ENCODE results near the gene KIAA1671. TPM values are rescaled to one million over a fixed set of nuclear protein-coding genes. Genes with fewer than 3 reads are reported as not detected.

The KIAA1671 gene
- total RNA-seq, 1 experiment from 2014 or later: 63.1 TPM

GRCh38 chr22:25098445-25099081, 146.0 kb downstream of the KIAA1671 start:
- Mint-ChIP-seq H3K27me3 (ENCODE audit: unreplicated experiment) (no peaks in the 10 kb centered on the region), H3K4me3 (ENCODE audit: low read depth, unreplicated experiment) (no peak overlapping the region), H3K36me3 (ENCODE audit: insufficient read depth, unreplicated experiment) (peaks cover 5% of the 10 kb centered on the region), H3K27ac (ENCODE audit: unreplicated experiment) (no peak overlapping the region), H3K9me3 (ENCODE audit: low read depth, unreplicated experiment) (no peaks in the 10 kb centered on the region), H3K4me1 (ENCODE audit: low read depth, unreplicated experiment) (peaks cover 22% of the 10 kb centered on the region)
- no TSS peak for BruUV-seq (replicated peaks)
- no peak for DNase-seq
- TF ChIP-seq, protein P1, sequence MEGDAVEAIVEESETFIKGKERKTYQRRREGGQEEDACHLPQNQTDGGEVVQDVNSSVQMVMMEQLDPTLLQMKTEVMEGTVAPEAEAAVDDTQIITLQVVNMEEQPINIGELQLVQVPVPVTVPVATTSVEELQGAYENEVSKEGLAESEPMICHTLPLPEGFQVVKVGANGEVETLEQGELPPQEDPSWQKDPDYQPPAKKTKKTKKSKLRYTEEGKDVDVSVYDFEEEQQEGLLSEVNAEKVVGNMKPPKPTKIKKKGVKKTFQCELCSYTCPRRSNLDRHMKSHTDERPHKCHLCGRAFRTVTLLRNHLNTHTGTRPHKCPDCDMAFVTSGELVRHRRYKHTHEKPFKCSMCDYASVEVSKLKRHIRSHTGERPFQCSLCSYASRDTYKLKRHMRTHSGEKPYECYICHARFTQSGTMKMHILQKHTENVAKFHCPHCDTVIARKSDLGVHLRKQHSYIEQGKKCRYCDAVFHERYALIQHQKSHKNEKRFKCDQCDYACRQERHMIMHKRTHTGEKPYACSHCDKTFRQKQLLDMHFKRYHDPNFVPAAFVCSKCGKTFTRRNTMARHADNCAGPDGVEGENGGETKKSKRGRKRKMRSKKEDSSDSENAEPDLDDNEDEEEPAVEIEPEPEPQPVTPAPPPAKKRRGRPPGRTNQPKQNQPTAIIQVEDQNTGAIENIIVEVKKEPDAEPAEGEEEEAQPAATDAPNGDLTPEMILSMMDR (IDR thresholded peaks at IDR 0.05; ENCODE audit: unreplicated experiment): no peak
- intact Hi-C loops (cut with micrococcal nuclease; ENCODE audit: unreplicated experiment): no loop called here
- CTCF ChIA-PET: interaction anchor here (2.1 kb wide), 1 partner anchor 12 kb away, joined by 6 read pairs; no protein-coding TSS in a partner anchor

DNA sequence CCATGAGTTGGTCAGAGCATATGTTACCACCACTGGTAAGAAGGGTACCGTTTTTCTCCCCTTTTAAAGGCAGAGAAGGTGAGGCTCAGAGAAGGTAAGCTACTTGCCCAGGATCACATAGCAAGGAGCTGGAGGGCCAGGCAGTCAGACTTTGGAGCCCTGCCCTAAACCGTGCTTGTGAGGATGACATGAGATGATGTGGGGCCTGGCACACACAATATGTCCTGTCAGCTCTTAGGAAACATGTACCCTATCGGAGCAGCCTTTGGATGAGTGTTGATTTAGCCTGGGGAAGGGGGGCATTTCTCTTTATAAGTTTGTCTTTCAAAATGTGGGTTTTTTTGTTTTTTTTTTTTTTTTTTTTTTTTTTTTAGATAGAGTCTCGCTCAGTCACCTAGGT, 146.7 kb downstream of the KIAA1671 start:
- TF ChIP-seq, protein P1 (IDR thresholded peaks at IDR 0.05; ENCODE audit: unreplicated experiment): no peak
- DNase-seq: no peak
- intact Hi-C loops (cut with micrococcal nuclease; ENCODE audit: unreplicated experiment): no loop called here
- H3K4me3 Mint-ChIP-seq (ENCODE audit: low read depth, unreplicated experiment): no peak overlapping the region
- H3K27me3 Mint-ChIP-seq (ENCODE audit: unreplicated experiment): no peaks in the 10 kb centered on the region
- H3K27ac Mint-ChIP-seq (ENCODE audit: unreplicated experiment): no peak overlapping the region
- H3K9me3 Mint-ChIP-seq (ENCODE audit: low read depth, unreplicated experiment): no peaks in the 10 kb centered on the region
- CTCF ChIA-PET: interaction anchor here (2.1 kb wide), 1 partner anchor 12 kb away, joined by 6 read pairs; no protein-coding TSS in a partner anchor
- H3K4me1 Mint-ChIP-seq (ENCODE audit: low read depth, unreplicated experiment): peaks cover 17% of the 10 kb centered on the region
- H3K36me3 Mint-ChIP-seq (ENCODE audit: insufficient read depth, unreplicated experiment): peaks cover 5% of the 10 kb centered on the region
- BruUV-seq (replicated peaks): no TSS peak

DNA sequence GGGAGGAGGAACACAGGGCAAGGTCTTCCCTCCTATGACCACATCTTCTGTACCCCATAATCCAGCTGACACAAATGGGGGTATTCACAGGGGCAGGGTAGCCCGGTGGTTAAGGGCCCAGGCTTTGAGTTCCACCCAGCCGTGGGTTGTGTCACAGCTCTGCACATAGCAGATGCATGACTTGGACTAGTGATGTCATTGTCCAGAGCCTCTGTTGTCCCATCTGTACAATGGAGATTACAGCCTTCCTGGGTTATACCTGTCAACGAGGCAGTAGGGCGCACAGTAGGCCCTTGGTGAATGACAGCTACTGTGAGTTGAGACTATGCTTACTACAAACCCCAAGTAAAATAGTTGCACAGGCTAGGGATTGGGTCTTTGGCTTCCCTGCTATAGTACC, 147.9 kb downstream of the KIAA1671 start:
- intact Hi-C loops (cut with micrococcal nuclease; ENCODE audit: unreplicated experiment): no loop called here
- Mint-ChIP-seq H3K27me3 (ENCODE audit: unreplicated experiment) (no peaks in the 10 kb centered on the region), H3K9me3 (ENCODE audit: low read depth, unreplicated experiment) (no peaks in the 10 kb centered on the region), H3K27ac (ENCODE audit: unreplicated experiment) (no peak overlapping the region), H3K4me1 (ENCODE audit: low read depth, unreplicated experiment) (peaks cover 17% of the 10 kb centered on the region), H3K4me3 (ENCODE audit: low read depth, unreplicated experiment) (no peak overlapping the region), H3K36me3 (ENCODE audit: insufficient read depth, unreplicated experiment) (peaks cover 5% of the 10 kb centered on the region)
- TF ChIP-seq, protein P1 (IDR thresholded peaks at IDR 0.05; ENCODE audit: unreplicated experiment): no peak
- BruUV-seq (replicated peaks): no TSS peak
- DNase-seq: no peak
- CTCF ChIA-PET: interaction anchor here (2.1 kb wide), 1 partner anchor 10 kb away, joined by 6 read pairs; no protein-coding TSS in a partner anchor

DNA sequence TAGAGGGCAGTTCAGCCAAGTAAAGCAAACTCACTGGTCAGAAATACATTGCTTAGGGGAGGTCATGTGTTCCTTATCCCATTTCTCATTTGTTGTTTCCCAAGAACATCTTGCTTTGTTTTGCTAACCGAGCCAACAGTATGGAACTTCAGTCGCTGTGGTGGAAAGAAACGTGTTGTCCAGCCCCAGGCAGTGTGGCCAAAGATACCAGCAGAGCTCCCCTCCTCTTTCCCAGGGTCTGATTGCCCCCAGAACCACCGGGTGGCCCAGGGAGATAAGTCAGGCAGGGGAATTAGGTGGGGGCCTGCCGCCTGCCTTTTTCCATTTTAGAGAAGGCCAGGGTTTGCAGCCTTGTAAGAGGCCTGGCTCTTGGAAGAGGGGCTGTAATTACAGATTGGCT, 148.4 kb downstream of the KIAA1671 start:
- Mint-ChIP-seq H3K27ac (ENCODE audit: unreplicated experiment) (no peak overlapping the region), H3K4me1 (ENCODE audit: low read depth, unreplicated experiment) (peaks cover 17% of the 10 kb centered on the region), H3K9me3 (ENCODE audit: low read depth, unreplicated experiment) (no peaks in the 10 kb centered on the region), H3K36me3 (ENCODE audit: insufficient read depth, unreplicated experiment) (peaks cover 5% of the 10 kb centered on the region), H3K4me3 (ENCODE audit: low read depth, unreplicated experiment) (no peak overlapping the region), H3K27me3 (ENCODE audit: unreplicated experiment) (no peaks in the 10 kb centered on the region)
- TF ChIP-seq, protein P1 (IDR thresholded peaks at IDR 0.05; ENCODE audit: unreplicated experiment): no peak
- no TSS peak for BruUV-seq (replicated peaks)
- intact Hi-C loops (cut with micrococcal nuclease; ENCODE audit: unreplicated experiment): no loop called here
- DNase-seq: no peak
- CTCF ChIA-PET: no interaction called here
